NCI-H1694 treated with DMSO at 0.1 percent for 48 hours (cell line): ENCODE results near the gene AVPR2.
A peak's percentile ranks its signal among the peaks of the same experiment; 100 is the strongest.

Experiments
- DNase-seq: peaks from one replicate; lab custom pipeline; 2025; lab: John Stamatoyannopoulos, UW

AVPR2 gene

GRCh38 chrX:153885968-153886903, 18.2 kb upstream of the AVPR2 start, which contains the start of gene L1CAM:
Gene L1CAM (minus strand): TSS chrX:153886173. CDS start chrX:153875836, 10,337 bp downstream.
- no peak for DNase-seq

GRCh38 chrX:153886915-153887314, 17.6 kb upstream of the AVPR2 start:
- DNase-seq = no peak

DNA sequence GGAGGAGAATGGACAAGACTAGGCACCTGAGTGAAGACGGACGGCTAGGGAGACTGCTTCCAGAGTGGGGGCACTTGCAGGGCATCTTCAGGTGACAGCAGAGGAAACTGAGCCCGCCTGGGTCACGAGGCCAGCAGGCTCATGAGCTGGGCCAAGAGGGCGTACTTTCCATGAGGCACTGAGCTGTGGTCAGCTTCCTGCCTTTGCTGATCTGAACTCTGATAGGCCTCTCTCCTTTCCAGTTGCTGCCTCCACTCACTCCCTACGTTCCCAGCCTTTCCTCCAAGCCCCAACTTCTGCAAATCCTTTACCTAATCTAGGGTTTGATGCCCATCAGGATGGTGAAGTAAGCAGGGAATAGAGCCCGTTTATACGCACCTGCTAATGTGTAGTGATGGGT, 17.1 kb upstream of the AVPR2 start:
- no peak for DNase-seq

- DNase-seq = no peak
Observed at GRCh38 chrX:153888344-153888743, 16.1 kb upstream of the AVPR2 start.

GRCh38 chrX:153889123-153889522, 15.3 kb upstream of the AVPR2 start:
- no peak for DNase-seq

- peak; percentile 78 for DNase-seq
Observed at GRCh38 chrX:153897899-153898298, 6.6 kb upstream of the AVPR2 start.

DNA sequence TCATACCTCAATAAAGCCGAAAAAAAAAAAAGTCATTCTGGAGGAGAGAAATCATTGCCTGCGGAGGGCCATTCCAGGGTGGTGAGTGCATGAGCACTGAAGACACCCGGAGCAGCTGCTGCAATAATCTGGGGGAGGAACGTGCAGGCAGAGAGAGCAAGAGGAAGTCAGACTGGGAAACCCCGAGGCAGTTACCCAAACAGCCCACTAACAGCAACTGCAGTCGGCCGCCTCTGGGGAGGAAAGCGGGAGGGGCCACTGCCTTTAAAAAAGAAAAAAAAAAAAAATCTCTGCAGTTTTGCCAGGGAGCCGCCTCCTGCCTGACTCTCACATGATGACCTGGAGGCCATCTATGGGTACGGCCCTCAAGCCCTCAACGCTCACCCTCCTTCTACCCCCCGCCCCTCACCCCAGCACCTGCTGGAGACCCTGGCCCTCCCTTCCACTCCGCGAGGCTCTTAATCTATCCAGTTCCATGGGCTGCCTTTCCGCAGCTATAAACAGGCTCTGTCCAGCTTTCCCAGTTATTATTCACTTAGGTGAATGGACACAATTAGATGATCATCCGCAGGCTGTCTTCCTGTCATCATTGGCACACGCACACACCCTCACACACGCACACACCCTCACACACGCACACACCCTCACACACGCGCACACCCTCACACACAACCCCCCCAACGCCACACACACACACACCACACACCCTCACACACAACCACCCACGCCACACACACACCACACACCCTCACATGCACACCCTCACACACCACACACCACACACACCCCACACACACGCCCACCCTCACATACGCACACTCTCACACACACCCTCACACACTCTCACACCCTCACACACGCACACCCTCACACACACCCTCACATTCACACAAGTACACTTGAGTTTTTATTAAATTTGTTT, 3.4 kb upstream of the AVPR2 start:
- DNase-seq = peak; percentile 47

GRCh38 chrX:153901753-153902140, 2.7 kb upstream of the AVPR2 start:
- no peak for DNase-seq

GRCh38 chrX:153902385-153902784, 2.1 kb upstream of the AVPR2 start:
- no peak for DNase-seq

DNA sequence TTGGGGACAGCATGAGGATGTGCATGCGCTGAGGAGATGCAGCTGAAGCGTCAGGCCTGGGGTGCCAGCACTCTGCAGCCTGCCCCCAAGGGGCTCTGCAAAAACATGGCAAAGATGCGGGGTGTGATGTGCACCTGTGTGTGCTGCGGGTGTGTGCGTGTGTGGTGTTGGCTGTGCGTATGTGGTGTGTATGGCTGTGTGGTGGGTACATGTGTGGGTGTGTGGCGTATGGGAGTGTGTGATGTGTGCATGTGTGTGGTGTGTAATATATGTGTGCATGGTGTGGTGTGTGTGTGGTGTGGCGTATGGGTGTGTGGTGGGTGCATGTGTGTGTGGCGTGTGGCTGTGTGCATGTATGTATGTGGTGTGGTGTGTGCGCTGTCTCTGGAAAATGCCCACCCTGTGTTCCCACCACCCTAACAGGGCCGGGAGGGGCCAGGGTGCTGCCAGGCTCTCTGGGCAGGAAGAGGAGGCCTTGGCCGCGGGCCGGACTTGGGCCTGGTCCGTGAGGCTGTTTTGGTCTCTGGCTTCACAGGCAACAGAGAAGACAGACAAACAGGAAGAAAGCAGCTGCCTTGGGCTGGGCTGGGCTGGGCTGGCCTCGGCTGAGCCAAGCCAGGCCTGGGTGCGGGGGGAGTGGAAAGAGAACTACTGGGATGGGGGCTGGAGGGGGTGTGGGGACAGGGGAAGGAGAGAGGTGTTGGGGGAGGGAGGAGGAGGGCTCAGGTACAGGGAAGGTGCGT, 1.1 kb upstream of the AVPR2 start:
- DNase-seq = no peak

DNA sequence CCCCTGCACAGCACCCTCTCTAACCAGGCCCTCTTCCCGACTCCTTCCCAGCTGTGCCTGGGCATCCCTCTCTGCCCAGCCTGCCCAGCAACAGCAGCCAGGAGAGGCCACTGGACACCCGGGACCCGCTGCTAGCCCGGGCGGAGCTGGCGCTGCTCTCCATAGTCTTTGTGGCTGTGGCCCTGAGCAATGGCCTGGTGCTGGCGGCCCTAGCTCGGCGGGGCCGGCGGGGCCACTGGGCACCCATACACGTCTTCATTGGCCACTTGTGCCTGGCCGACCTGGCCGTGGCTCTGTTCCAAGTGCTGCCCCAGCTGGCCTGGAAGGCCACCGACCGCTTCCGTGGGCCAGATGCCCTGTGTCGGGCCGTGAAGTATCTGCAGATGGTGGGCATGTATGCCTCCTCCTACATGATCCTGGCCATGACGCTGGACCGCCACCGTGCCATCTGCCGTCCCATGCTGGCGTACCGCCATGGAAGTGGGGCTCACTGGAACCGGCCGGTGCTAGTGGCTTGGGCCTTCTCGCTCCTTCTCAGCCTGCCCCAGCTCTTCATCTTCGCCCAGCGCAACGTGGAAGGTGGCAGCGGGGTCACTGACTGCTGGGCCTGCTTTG, 1.1 kb downstream of the AVPR2 start:
- DNase-seq = no peak

- DNase-seq = no peak
Observed at GRCh38 chrX:153906126-153906917, 1.8 kb downstream of the AVPR2 start.

DNA sequence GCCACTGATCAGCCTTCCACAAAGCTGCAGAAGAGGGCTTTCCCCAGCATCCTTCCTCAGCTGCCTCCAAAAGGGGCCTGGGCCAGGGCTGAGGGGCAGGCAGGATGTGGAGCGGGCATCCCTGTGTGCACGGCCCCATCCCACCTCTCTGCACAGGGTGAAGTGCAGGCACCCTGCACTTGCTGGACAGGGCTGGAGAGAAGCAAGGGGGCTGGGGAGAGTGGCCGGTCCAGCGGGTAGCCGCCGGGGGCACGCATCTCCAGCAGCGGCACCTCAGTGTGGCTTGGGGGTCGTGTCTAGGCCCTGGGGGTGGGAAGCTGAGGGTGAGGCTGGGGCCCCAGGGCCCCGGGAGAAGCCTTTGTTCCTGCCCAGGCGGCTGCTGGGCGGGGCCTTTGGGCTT, 3.0 kb downstream of the AVPR2 start:
- no peak for DNase-seq

DNA sequence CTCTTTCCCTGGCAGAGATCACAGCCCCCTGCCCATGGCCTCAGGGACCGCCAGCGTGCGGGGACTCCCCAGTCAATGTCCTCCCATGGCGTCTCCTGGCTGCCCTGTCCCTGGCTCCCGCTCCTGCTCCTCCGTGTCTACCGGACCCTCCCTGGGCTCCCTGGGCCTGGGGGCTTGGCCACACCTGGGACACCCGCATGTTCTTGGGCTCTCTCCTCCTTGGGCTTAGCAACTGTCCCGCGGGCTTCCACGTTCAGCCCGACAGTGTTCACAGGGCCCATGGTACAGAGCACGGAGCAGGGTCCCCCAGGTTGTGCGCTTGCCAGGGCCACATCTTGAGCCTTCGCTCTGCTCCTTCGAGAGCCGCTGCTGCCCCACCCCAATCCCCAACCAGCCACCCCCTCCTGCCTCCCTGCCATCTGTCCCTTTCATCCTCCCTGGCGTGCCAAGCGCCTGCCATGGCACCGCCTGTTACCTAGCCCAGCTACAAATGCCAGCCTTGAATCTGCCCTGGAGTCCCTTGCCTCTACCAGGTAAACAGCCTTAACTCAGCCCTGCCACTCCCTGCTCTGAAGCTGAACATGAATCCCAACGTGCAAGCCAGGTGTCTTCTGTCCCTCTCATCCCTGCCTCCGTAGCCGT, 3.9 kb downstream of the AVPR2 start:
- DNase-seq = peak; percentile 18

- DNase-seq = no peak
Observed at GRCh38 chrX:153909024-153909979, 4.8 kb downstream of the AVPR2 start.

- no peak for DNase-seq
Observed at GRCh38 chrX:153909980-153910360, 5.5 kb downstream of the AVPR2 start.

DNA sequence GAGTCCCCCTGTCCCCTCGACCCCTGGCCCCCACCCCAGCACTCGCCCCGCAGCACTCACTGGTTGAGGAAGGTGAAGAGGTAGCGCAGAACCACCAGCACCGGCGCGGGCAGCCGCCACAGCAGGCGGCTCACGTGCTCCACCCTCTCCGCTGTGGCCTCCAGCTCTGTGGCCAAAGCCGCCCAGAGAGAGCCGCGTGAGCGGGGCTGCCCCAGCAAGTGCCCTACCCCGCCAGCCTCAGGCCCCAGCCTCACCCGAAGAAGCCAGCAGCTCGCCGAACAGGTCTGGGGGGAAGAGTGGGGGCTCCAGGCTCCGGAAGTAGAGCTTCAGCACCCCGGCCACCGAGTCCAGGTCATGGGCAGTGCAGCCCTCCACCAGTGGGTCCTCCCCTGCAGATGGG, 6.0 kb downstream of the AVPR2 start:
- no peak for DNase-seq

DNA sequence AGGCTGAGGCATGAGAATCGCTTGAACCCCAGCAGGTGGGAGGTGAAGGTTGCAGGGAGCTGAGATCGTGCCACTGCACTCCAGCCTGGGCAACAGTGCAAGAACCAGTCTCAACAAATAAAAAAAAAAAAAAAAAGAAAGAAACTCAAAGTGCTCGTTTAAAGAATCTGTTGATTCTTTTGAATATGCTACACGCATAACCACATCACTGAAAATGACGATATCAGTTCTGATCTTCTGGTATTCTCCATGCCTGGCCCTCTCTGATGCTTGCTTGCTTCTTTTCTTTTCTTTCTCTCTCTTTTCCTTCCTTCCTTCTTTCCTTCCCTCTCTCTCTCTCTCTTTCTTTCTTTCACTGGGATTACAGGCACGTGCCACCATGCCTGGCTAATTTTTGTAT, 7.3 kb downstream of the AVPR2 start:
- no peak for DNase-seq

DNA sequence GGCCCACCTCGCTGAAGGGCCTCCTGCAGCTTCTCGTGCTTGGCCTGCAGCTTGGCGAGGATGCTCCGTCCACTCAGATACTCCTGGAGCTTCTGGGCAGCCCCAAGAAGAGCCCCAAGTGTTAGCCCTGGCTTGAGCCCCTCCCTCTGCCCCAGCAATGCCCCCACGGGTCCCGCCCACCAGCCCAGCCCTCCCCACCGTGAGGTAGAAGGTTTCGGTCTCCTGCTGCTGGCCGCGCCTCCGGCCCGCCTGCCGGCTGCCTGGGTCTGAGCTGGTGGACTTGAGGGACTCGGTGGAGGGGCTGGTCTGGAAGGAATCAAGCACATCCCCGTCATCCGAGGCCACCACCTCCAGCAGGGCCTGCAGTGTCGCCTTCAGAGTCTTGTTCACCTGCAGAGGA, 8.7 kb downstream of the AVPR2 start:
- DNase-seq = no peak
